Vagina (tissue), 2 donors: ENCODE measurements around the gene FRMD1.

Experiments used
- POLR2A ChIP-seq, 2 donors: fragments of 450-650 bp; IDR thresholded peaks; one replicate each; pipeline ENCODE4 v1.6.1; 2017; ENCODE audit warnings: antibody characterized with exemption in 2 of 2, mild to moderate bottlenecking in 2 of 2, moderate library complexity in 2 of 2
- TF ChIP-seq, protein P1 (sequence below), 3 experiments: fragments of 450-650 bp in 2 of 3; fragments of 200-600 bp in 1 of 3; sonication (generic) in 1 of 3; IDR thresholded peaks; one replicate each; pipeline ENCODE4 v1.5.1; 2017 to 2019; ENCODE audit warnings: antibody characterized with exemption in 3 of 3, mild to moderate bottlenecking in 2 of 3, moderate library complexity in 2 of 3

DNA sequence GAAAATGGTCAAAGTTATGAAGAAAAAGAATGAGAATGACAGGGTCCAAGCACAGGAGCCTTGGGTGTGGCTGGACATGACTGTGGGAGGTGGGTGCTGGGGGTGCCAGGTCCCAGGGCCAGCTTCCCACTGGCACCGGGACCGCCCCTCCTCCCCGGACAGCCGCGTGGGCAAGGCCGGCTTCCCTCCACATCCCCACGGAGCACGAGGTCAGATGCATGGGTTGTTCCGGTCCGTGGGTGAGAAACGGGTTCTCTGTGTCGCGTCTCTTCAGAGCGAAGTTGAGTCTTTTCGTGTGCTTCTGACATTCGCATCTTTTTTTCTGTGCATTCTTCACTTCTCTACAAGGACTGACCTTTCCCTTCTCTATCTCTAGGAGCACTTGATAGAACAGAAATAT, 51.5 kb downstream of the FRMD1 start:
- TF ChIP-seq, protein P1, sequence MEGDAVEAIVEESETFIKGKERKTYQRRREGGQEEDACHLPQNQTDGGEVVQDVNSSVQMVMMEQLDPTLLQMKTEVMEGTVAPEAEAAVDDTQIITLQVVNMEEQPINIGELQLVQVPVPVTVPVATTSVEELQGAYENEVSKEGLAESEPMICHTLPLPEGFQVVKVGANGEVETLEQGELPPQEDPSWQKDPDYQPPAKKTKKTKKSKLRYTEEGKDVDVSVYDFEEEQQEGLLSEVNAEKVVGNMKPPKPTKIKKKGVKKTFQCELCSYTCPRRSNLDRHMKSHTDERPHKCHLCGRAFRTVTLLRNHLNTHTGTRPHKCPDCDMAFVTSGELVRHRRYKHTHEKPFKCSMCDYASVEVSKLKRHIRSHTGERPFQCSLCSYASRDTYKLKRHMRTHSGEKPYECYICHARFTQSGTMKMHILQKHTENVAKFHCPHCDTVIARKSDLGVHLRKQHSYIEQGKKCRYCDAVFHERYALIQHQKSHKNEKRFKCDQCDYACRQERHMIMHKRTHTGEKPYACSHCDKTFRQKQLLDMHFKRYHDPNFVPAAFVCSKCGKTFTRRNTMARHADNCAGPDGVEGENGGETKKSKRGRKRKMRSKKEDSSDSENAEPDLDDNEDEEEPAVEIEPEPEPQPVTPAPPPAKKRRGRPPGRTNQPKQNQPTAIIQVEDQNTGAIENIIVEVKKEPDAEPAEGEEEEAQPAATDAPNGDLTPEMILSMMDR (IDR thresholded peaks at IDR 0.05): no peak
- TF ChIP-seq POLR2A (IDR thresholded peaks at IDR 0.05): no peak
